ENCODE measurements around the gene TRPM1.

Gene TRPM1

DNA sequence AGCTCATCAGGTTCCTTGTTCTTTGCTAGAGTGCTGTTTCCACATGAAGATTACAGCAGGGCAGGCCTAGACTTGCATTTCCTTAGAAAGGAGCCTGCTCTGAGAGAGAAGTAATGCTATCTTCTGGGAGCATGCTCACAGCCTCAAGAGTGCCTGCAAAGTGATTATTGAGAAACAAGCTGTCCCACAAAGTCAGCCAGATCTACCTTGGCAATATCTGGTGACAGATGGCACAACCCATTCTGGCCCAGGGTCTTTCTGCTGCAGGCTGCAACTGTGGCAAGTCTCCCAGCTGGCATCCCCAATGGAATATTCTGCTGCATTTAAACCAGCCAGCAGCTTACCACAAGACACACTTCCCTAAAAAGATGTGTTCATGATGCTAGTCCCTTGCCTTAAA is 139.4 kb downstream of the TRPM1 start:
- DNase-seq = no peak

DNA sequence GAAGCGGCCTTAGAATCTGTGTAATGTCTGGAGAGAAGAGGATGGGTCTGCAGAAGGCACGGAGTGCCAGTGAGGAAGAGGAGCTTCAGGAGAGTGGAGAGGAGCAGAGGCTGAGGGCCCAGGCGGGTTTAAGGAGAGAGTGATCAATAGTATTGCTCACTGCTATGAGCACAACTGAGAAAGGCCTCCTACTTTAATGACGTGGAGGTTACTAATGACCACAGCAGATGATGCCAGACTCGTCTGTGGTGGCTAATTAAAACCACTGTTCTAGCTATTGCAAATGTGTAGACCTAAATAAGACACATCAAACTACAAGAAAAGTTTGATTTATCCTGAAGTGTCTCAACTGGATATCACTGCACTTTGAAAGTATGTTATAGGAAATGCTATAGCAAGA is 143.3 kb downstream of the TRPM1 start:
- no peak for DNase-seq

DNA sequence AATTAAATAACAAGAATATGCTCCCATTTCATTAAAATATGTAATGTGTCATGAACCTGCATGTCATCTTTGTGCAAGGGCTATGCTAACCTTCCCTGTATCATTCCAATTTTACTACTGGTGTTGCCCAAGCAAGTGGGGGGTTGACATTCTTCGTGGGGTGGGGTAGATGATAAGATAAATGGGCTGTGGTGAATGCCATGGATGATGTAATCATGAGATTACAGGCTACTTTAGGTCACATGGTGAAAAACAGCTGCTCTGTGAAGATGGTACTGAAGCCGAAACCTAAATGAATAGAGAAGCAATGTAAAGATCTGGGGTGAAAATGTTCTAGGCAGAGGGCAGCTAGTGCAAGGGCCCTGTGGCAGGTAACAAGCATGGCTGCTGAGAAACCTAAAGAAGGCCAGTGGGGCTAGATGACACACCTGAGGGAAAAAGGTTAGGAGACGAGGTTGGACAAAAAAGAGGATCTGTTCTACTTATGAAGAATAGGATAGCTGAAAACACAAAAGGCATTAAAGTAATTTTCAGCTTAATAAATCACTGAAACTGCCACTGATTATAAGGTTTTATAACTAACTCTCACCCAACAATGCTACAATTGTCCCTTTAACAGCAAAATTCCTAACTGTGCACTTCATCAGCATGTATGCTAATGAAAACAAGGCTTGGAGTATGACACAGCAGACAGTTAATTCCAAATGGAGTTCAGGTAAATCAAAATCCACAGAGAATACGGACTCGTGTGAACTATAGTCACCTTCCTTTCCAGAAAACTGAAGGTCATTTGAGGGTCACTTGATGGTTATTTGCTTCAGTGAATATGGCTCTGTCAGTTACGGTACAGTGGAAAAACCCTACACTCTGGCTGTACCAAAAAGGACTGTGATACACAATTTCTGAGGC is 145.1 kb downstream of the TRPM1 start:
- DNase-seq = no peak

- no peak for DNase-seq
These were observed 146.9 kb downstream of the TRPM1 start for GRCh38 chr15:30954674-30955073.

DNA sequence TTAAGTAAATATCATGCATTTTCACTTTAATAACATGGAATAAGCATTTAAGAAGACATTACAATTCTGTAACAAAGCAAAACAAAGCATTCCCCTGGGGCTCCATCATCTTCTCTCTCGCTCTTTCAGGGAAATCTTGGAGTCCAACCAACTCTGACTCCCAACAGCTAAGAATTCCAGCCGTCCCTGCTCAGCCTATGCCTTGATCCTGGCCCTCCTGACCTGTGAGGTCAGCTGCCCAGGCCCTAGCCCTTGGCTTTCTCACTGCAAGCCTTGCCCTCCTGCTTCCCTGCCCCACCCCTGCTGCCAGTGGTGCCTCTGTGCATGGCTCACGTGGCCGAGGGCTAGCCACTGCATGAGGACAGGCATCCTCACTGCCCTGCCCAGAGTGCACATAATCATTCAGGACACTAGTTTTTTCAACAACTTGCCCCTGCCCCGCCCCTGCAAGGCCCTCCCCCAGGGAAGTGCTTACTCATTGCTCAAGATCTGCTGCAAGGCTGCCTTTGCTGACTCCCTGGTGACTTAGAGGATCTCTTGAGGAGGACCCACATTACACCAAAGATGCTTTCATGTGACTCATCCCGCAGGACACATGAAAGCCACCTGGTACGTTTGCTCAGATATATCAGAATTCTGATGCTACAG is 147.7 kb downstream of the TRPM1 start:
- DNase-seq = no peak

GRCh38 chr15:30953183-30953582 is 148.3 kb downstream of the TRPM1 start:
- no peak for DNase-seq
